ENCODE data around the gene CELF6.

The CELF6 gene

GRCh38 chr15:72319985-72320671, at the start of gene CELF6:
Gene CELF6, minus strand, starts transcription at chr15:72320157. Its CDS starts 283 bp downstream, at chr15:72319874.
- peak within 1 kb of the TSS in 1 of 2 donors; percentile 51 for H3K9ac ChIP-seq (ENCODE audit: low read depth in 1 of 2, low read length in 2 of 2)
- no peak within 1 kb of the TSS for H3K27ac ChIP-seq (ENCODE audit: low read depth, low read length)
- H3K9me3 ChIP-seq (ENCODE audit: control insufficient read depth in 1 of 2, low read length in 2 of 2), result no peaks in the 10 kb centered on the region
- no peaks in the 10 kb centered on the region for H3K36me3 ChIP-seq (ENCODE audit: control insufficient read depth in 1 of 2, insufficient read depth in 2 of 2, low read length in 2 of 2)
- peaks cover 7 to 9% of the 10 kb centered on the region in 2 donors for H3K4me1 ChIP-seq (ENCODE audit: control insufficient read depth in 1 of 2, insufficient read depth in 2 of 2, low read length in 2 of 2)
- no peaks in the 10 kb centered on the region for H3K27me3 ChIP-seq (ENCODE audit: control insufficient read depth in 1 of 2, insufficient read depth in 2 of 2, low read length in 2 of 2)
- H3K4me3 ChIP-seq (ENCODE audit: low read depth in 1 of 2, low read length in 2 of 2), result peak within 1 kb of the TSS; percentile 70 to 79

GRCh38 chr15:72368899-72369298, 48.9 kb upstream of the CELF6 start:
- H3K4me3 ChIP-seq (ENCODE audit: low read depth in 1 of 2, low read length in 2 of 2), result no peak overlapping the region
- peaks cover 0 to 19% of the 10 kb centered on the region in 2 donors for H3K36me3 ChIP-seq (ENCODE audit: control insufficient read depth in 1 of 2, insufficient read depth in 2 of 2, low read length in 2 of 2)
- H3K9ac ChIP-seq (ENCODE audit: low read depth in 1 of 2, low read length in 2 of 2), result no peak overlapping the region
- H3K9me3 ChIP-seq (ENCODE audit: control insufficient read depth in 1 of 2, low read length in 2 of 2), result no peaks in the 10 kb centered on the region
- H3K4me1 ChIP-seq (ENCODE audit: control insufficient read depth in 1 of 2, insufficient read depth in 2 of 2, low read length in 2 of 2), result peaks cover 6 to 19% of the 10 kb centered on the region in 2 donors
- no peak overlapping the region for H3K27ac ChIP-seq (ENCODE audit: low read depth, low read length)
- H3K27me3 ChIP-seq (ENCODE audit: control insufficient read depth in 1 of 2, insufficient read depth in 2 of 2, low read length in 2 of 2), result no peaks in the 10 kb centered on the region

- H3K27me3 ChIP-seq (ENCODE audit: control insufficient read depth in 1 of 2, insufficient read depth in 2 of 2, low read length in 2 of 2), result no peaks in the 10 kb centered on the region
- no peaks in the 10 kb centered on the region for H3K9me3 ChIP-seq (ENCODE audit: control insufficient read depth in 1 of 2, low read length in 2 of 2)
- no peak overlapping the region for H3K9ac ChIP-seq (ENCODE audit: low read depth in 1 of 2, low read length in 2 of 2)
- H3K36me3 ChIP-seq (ENCODE audit: control insufficient read depth in 1 of 2, insufficient read depth in 2 of 2, low read length in 2 of 2), result peaks cover 0 to 19% of the 10 kb centered on the region in 2 donors
- H3K4me3 ChIP-seq (ENCODE audit: low read depth in 1 of 2, low read length in 2 of 2), result no peak overlapping the region
- no peak overlapping the region for H3K27ac ChIP-seq (ENCODE audit: low read depth, low read length)
- H3K4me1 ChIP-seq (ENCODE audit: control insufficient read depth in 1 of 2, insufficient read depth in 2 of 2, low read length in 2 of 2), result peaks cover 6 to 19% of the 10 kb centered on the region in 2 donors
Measured at GRCh38 chr15:72368325-72368724, 48.4 kb upstream of the CELF6 start.

- no peaks in the 10 kb centered on the region for H3K27me3 ChIP-seq (ENCODE audit: control insufficient read depth in 1 of 2, insufficient read depth in 2 of 2, low read length in 2 of 2)
- peaks cover 6 to 16% of the 10 kb centered on the region in 2 donors for H3K4me1 ChIP-seq (ENCODE audit: control insufficient read depth in 1 of 2, insufficient read depth in 2 of 2, low read length in 2 of 2)
- H3K27ac ChIP-seq (ENCODE audit: low read depth, low read length), result no peak overlapping the region
- H3K36me3 ChIP-seq (ENCODE audit: control insufficient read depth in 1 of 2, insufficient read depth in 2 of 2, low read length in 2 of 2), result peaks cover 0 to 16% of the 10 kb centered on the region in 2 donors
- no peak overlapping the region for H3K4me3 ChIP-seq (ENCODE audit: low read depth in 1 of 2, low read length in 2 of 2)
- no peaks in the 10 kb centered on the region for H3K9me3 ChIP-seq (ENCODE audit: control insufficient read depth in 1 of 2, low read length in 2 of 2)
- H3K9ac ChIP-seq (ENCODE audit: low read depth in 1 of 2, low read length in 2 of 2), result no peak overlapping the region
Measured at GRCh38 chr15:72365844-72366243, 45.9 kb upstream of the CELF6 start.

- Histone ChIP-seq H3K27ac (ENCODE audit: low read depth, low read length) (no peak overlapping the region), H3K4me1 (ENCODE audit: control insufficient read depth in 1 of 2, insufficient read depth in 2 of 2, low read length in 2 of 2) (peaks cover 7% of the 10 kb centered on the region in 2 donors)
Measured at GRCh38 chr15:72361176-72361575, 41.2 kb upstream of the CELF6 start.

GRCh38 chr15:72358650-72359171, 38.8 kb upstream of the CELF6 start:
- Histone ChIP-seq H3K4me1 (ENCODE audit: control insufficient read depth in 1 of 2, insufficient read depth in 2 of 2, low read length in 2 of 2) (peaks cover 7% of the 10 kb centered on the region in 2 donors), H3K4me3 (ENCODE audit: low read depth in 1 of 2, low read length in 2 of 2) (no peak overlapping the region), H3K27ac (ENCODE audit: low read depth, low read length) (no peak overlapping the region), H3K27me3 (ENCODE audit: control insufficient read depth in 1 of 2, insufficient read depth in 2 of 2, low read length in 2 of 2) (no peaks in the 10 kb centered on the region), H3K9ac (ENCODE audit: low read depth in 1 of 2, low read length in 2 of 2) (no peak overlapping the region), H3K9me3 (ENCODE audit: control insufficient read depth in 1 of 2, low read length in 2 of 2) (no peaks in the 10 kb centered on the region), H3K36me3 (ENCODE audit: control insufficient read depth in 1 of 2, insufficient read depth in 2 of 2, low read length in 2 of 2) (peaks cover 23 to 37% of the 10 kb centered on the region in 2 donors)

More at GRCh38 chr15:72361176-72361575, 41.2 kb upstream of the CELF6 start:
- H3K4me3 ChIP-seq (ENCODE audit: low read depth in 1 of 2, low read length in 2 of 2), result no peak overlapping the region
- peaks cover 4 to 14% of the 10 kb centered on the region in 2 donors for H3K36me3 ChIP-seq (ENCODE audit: control insufficient read depth in 1 of 2, insufficient read depth in 2 of 2, low read length in 2 of 2)
- no peaks in the 10 kb centered on the region for H3K9me3 ChIP-seq (ENCODE audit: control insufficient read depth in 1 of 2, low read length in 2 of 2)
- H3K9ac ChIP-seq (ENCODE audit: low read depth in 1 of 2, low read length in 2 of 2), result no peak overlapping the region
- no peaks in the 10 kb centered on the region for H3K27me3 ChIP-seq (ENCODE audit: control insufficient read depth in 1 of 2, insufficient read depth in 2 of 2, low read length in 2 of 2)

- no peak overlapping the region for H3K4me3 ChIP-seq (ENCODE audit: low read depth in 1 of 2, low read length in 2 of 2)
Measured at GRCh38 chr15:72358121-72358520, 38.2 kb upstream of the CELF6 start.

GRCh38 chr15:72354496-72354895, 34.5 kb upstream of the CELF6 start:
- Histone ChIP-seq H3K36me3 (ENCODE audit: control insufficient read depth in 1 of 2, insufficient read depth in 2 of 2, low read length in 2 of 2) (peaks cover 36 to 68% of the 10 kb centered on the region in 2 donors), H3K4me3 (ENCODE audit: low read depth in 1 of 2, low read length in 2 of 2) (no peak overlapping the region), H3K9me3 (ENCODE audit: control insufficient read depth in 1 of 2, low read length in 2 of 2) (no peaks in the 10 kb centered on the region), H3K9ac (ENCODE audit: low read depth in 1 of 2, low read length in 2 of 2) (no peak overlapping the region), H3K27me3 (ENCODE audit: control insufficient read depth in 1 of 2, insufficient read depth in 2 of 2, low read length in 2 of 2) (no peaks in the 10 kb centered on the region), H3K4me1 (ENCODE audit: control insufficient read depth in 1 of 2, insufficient read depth in 2 of 2, low read length in 2 of 2) (peaks cover 7% of the 10 kb centered on the region in 2 donors), H3K27ac (ENCODE audit: low read depth, low read length) (no peak overlapping the region)

More at GRCh38 chr15:72358121-72358520, 38.2 kb upstream of the CELF6 start:
- Histone ChIP-seq H3K9me3 (ENCODE audit: control insufficient read depth in 1 of 2, low read length in 2 of 2) (no peaks in the 10 kb centered on the region), H3K4me1 (ENCODE audit: control insufficient read depth in 1 of 2, insufficient read depth in 2 of 2, low read length in 2 of 2) (peaks cover 7% of the 10 kb centered on the region in 2 donors), H3K36me3 (ENCODE audit: control insufficient read depth in 1 of 2, insufficient read depth in 2 of 2, low read length in 2 of 2) (peaks cover 23 to 43% of the 10 kb centered on the region in 2 donors), H3K27me3 (ENCODE audit: control insufficient read depth in 1 of 2, insufficient read depth in 2 of 2, low read length in 2 of 2) (no peaks in the 10 kb centered on the region), H3K27ac (ENCODE audit: low read depth, low read length) (no peak overlapping the region), H3K9ac (ENCODE audit: low read depth in 1 of 2, low read length in 2 of 2) (no peak overlapping the region)

GRCh38 chr15:72353266-72353665, 33.3 kb upstream of the CELF6 start:
- H3K27me3 ChIP-seq (ENCODE audit: control insufficient read depth in 1 of 2, insufficient read depth in 2 of 2, low read length in 2 of 2), result no peaks in the 10 kb centered on the region
- no peak overlapping the region for H3K4me3 ChIP-seq (ENCODE audit: low read depth in 1 of 2, low read length in 2 of 2)
- H3K27ac ChIP-seq (ENCODE audit: low read depth, low read length), result no peak overlapping the region
- H3K9me3 ChIP-seq (ENCODE audit: control insufficient read depth in 1 of 2, low read length in 2 of 2), result no peaks in the 10 kb centered on the region
- H3K4me1 ChIP-seq (ENCODE audit: control insufficient read depth in 1 of 2, insufficient read depth in 2 of 2, low read length in 2 of 2), result no peaks in the 10 kb centered on the region
- no peak overlapping the region for H3K9ac ChIP-seq (ENCODE audit: low read depth in 1 of 2, low read length in 2 of 2)
- peaks cover 45 to 76% of the 10 kb centered on the region in 2 donors for H3K36me3 ChIP-seq (ENCODE audit: control insufficient read depth in 1 of 2, insufficient read depth in 2 of 2, low read length in 2 of 2)

- Histone ChIP-seq H3K36me3 (ENCODE audit: control insufficient read depth in 1 of 2, insufficient read depth in 2 of 2, low read length in 2 of 2) (peaks cover 45 to 64% of the 10 kb centered on the region in 2 donors), H3K27ac (ENCODE audit: low read depth, low read length) (no peak overlapping the region), H3K4me3 (ENCODE audit: low read depth in 1 of 2, low read length in 2 of 2) (no peak overlapping the region), H3K9me3 (ENCODE audit: control insufficient read depth in 1 of 2, low read length in 2 of 2) (no peaks in the 10 kb centered on the region), H3K4me1 (ENCODE audit: control insufficient read depth in 1 of 2, insufficient read depth in 2 of 2, low read length in 2 of 2) (no peaks in the 10 kb centered on the region), H3K27me3 (ENCODE audit: control insufficient read depth in 1 of 2, insufficient read depth in 2 of 2, low read length in 2 of 2) (no peaks in the 10 kb centered on the region), H3K9ac (ENCODE audit: low read depth in 1 of 2, low read length in 2 of 2) (no peak overlapping the region)
Measured at GRCh38 chr15:72345806-72346205, 25.8 kb upstream of the CELF6 start.

Measured in duodenal mucosa (tissue), 2 donors.